ENCODE results near the gene HIVEP2.

Gene HIVEP2

DNA sequence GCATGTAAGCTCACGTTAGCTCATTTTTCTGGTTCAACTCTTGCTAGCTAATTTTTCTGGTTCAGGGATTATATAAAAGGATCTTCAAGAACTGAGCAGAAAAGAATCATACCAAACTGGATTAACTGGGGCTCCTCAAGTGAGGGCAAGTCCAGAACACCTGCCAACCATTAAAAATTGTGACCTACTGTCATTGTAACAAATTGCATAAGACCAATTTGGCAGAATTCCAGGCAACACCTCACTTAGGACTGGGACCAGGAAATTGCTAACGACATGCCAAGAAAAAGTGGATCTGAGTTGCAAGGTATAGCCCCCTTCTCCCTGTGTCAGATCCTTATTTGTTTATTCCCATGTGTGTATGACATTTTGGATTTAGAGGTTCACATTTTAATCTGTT is 216.6 kb downstream of the HIVEP2 start:
- no peak for DNase-seq

- DNase-seq, result peak; percentile 52
Observed at GRCh38 chr6:142726616-142727015, 218.4 kb downstream of the HIVEP2 start.

- no peak for DNase-seq
Observed at GRCh38 chr6:142725024-142725770, 219.8 kb downstream of the HIVEP2 start.

- DNase-seq, result no peak
Observed at GRCh38 chr6:142722841-142723240, 222.1 kb downstream of the HIVEP2 start.

DNA sequence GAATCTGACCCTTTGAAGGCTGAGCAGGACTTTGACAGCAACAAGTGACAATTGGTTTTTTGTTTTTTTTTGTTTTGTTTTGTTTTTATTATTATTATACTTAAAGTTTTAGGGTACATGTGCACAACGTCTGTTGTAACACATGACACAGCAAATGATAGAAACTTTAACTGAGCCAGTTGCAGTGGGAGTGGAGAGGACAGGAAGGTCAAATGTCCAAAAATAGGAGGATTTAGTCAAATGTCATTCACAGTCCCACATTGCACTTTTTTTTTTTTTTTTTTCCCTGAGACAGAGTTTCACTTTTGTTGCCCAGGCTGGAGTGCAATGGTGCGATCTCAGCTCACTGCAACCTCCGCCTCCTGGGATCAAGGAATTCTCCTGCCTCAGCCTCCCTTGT is 223.0 kb downstream of the HIVEP2 start:
- no peak for DNase-seq

DNA sequence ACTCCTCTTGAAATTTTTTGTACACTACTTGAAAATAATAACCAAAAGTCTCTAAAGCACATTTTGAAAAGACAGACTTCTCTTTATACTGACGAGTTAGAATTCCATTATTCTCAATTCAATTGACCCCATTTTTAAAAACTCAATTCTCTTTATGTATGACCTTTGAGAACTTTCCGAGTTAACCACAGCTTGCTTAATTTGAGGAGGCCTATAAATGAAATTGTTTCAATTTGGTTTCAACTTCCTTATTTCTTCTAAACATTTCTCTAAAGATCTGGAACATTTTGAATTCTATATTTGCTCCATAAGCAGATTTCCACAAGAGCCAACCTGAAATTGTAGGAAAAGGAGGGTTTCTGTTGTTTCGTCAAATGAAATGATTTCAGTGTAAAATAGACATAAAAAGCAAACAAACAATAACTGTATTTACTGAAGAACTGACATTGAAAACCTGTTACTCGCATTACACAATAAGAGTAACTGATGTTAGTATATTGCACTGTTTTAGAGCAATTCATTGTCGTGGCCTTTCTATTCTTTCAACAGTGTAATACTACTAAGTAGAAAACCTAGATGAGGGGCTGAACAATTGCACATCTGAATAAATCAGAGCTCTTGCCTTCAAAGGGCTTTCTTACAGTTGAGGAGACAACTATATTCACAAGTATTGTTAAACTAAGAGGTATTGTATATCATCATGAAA is 223.6 kb downstream of the HIVEP2 start:
- DNase-seq, result no peak

- no peak for DNase-seq
Observed at GRCh38 chr6:142718667-142719191, 226.2 kb downstream of the HIVEP2 start.

DNA sequence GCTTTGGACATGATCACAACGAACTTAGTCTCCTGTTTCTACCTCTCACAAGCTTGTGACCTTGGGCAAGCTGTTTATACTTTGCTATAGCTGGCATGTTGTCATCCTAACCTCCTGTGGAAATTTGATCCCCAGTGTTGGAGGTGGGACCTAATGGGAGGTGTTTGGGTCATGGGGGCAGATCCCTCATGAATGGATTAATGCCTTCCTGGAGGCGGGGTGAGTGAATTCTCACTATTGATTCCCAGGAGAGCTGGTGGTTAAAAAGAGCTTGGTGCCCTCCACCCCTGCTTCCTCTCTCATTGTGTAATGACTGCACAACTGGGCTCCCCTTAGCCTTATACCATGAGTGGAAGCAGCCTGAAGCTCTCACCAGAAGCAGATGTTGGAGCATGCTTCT is 228.9 kb downstream of the HIVEP2 start:
- DNase-seq, result no peak

DNA sequence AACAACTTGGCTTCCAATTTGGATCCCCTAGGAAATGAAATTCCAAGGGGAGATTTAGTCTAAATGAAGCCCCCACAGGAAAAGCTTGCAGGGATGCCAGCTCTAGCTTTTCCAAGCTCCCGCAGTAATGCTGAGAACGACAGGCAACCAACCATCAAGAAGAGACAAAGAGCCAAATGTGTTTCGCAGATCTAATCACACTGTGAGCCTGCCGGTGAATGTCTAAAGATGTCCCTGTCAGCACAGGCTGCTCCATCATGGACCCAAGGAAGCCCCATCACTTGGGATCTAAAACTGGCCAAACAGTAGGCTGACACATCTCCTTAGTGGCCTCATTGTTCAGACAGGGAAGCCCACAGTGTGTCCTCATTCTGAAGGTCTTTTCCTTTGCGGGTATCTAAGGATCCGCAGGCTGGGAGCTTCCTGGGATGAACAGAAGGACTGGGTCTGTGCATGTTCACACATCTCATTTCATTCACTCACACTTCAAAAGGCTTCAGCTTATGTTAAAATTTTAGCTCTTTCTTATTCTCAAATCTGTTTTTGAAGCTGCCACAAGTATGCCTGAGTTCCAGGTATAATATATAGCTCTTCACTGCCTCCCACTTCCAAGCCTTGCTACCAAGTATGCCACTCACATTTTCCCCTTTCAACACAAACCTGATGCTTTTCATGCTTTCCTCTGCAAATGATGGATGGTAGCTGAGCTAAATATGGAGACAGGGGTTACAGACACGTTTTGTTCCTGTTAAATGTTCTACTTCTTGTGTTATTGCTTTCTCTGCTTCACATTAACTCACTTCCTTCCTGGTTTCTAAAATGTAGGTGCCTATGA is 229.8 kb downstream of the HIVEP2 start:
- DNase-seq, result no peak

GRCh38 chr6:142713959-142714358 is 231.0 kb downstream of the HIVEP2 start:
- DNase-seq, result no peak

- DNase-seq, result no peak
Observed at GRCh38 chr6:142712231-142712630, 232.7 kb downstream of the HIVEP2 start.

- DNase-seq, result no peak
Observed at GRCh38 chr6:142708651-142709050, 236.3 kb downstream of the HIVEP2 start.

DNA sequence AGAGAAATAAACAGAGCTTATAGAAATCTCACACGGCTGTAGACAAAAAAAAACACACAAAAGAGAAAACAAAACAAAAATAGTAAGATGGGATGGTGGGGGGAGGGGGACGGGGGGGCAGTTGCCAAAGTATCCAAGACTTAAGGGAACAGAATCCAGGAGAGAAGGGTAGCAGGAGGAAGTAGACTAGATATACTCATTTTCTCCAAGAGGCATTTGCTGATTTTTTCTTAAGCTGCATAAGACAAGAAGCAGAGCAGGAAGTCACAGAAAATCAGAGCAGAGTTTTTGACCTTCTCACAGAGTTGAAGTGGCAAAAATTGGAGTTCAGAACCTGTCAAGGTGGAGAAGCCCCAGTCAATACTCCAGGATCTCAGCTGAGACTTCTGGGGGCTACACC is 237.7 kb downstream of the HIVEP2 start:
- DNase-seq, result no peak

- DNase-seq, result no peak
Observed at GRCh38 chr6:142706210-142706609, 238.8 kb downstream of the HIVEP2 start.

- no peak for DNase-seq
Observed at GRCh38 chr6:142705054-142705453, 239.9 kb downstream of the HIVEP2 start.

- DNase-seq, result no peak
Observed at GRCh38 chr6:142702501-142703460, 242.2 kb downstream of the HIVEP2 start.

All from EL (cell line).